HG02798 (cell line): ENCODE data around the gene DRC7.
"Not testable (repeated sequence)": the region's sequence is repeated elsewhere in the genome, so short reads cannot be mapped to it uniquely, and the experiment has no call there.

ENCODE experiments used
- ATAC-seq: cut with Tn5 transposase; IDR thresholded peaks from one replicate; pipeline ENCODE4 v1.9.1; 2021; ENCODE audit warnings: mild to moderate bottlenecking; ENCODE audit not compliant: unreplicated experiment, poor library complexity

Gene DRC7

GRCh38 chr16:57774705-57775285 is 80.2 kb downstream of the DRC7 start:
- no peak for ATAC-seq

- ATAC-seq = no peak
Measured at GRCh38 chr16:57775661-57776469, 81.3 kb downstream of the DRC7 start.

GRCh38 chr16:57778658-57779057 is 84.1 kb downstream of the DRC7 start:
- ATAC-seq = no peak

GRCh38 chr16:57779836-57780235 is 85.2 kb downstream of the DRC7 start:
- ATAC-seq = not testable (repeated sequence)

- no peak for ATAC-seq
Measured at GRCh38 chr16:57781349-57781740, 86.7 kb downstream of the DRC7 start.
